GM19023 (cell line): ENCODE data around the gene THRB.

Experiments used
- ATAC-seq: cut with Tn5 transposase; IDR thresholded peaks from one replicate; pipeline ENCODE4 v1.9.1; 2021; ENCODE audit warnings: mild to moderate bottlenecking, moderate library complexity; ENCODE audit not compliant: unreplicated experiment

Gene THRB

DNA sequence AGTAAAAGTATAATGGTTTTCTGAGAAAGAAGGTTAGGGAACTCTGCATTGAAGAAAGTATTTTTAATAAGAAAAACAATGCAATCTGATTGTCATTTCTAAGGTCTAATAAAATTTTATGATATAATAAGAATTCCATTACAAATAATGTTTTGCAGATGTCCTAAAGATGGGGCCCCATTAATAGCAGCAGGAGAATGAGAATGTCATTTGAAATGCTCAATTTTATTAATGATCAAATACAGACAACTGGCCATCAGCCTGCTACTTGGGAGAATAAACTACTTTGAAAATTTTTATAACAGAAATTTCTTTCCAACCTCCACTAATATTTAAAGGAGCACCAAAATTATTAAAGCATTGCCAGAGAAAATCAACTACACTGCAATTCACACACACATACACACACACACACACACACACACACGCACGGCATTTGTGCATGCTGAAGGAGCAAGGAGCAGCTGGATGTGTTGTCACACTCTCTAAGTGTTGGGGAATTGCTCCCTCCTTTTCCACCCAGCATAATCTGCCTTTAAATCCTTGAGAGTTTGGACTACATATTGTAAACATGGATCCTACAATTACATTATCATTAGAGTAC is 109.5 kb downstream of the THRB start:
- no peak for ATAC-seq

GRCh38 chr3:24382647-24383046 is 112.0 kb downstream of the THRB start:
- no peak for ATAC-seq

DNA sequence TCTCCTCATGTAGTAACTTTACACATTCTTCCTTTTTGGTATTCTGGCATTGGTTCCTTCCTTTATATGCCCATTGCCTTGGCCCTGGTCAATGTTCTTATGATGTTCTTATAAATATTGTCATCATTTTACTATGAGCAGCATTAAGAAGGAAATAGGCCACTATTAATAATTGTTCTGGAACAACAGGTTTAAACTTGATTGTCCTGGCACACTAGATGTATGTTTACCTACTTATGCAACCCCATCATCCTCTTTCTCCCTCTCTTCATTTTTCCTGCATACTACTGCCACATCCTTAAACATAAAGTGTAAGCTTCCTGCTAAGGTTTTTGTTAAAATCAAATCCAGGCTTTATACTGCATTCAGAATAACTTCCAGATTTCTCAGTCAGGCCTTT is 114.7 kb downstream of the THRB start:
- ATAC-seq, result no peak

GRCh38 chr3:24378313-24378712 is 116.3 kb downstream of the THRB start:
- no peak for ATAC-seq

DNA sequence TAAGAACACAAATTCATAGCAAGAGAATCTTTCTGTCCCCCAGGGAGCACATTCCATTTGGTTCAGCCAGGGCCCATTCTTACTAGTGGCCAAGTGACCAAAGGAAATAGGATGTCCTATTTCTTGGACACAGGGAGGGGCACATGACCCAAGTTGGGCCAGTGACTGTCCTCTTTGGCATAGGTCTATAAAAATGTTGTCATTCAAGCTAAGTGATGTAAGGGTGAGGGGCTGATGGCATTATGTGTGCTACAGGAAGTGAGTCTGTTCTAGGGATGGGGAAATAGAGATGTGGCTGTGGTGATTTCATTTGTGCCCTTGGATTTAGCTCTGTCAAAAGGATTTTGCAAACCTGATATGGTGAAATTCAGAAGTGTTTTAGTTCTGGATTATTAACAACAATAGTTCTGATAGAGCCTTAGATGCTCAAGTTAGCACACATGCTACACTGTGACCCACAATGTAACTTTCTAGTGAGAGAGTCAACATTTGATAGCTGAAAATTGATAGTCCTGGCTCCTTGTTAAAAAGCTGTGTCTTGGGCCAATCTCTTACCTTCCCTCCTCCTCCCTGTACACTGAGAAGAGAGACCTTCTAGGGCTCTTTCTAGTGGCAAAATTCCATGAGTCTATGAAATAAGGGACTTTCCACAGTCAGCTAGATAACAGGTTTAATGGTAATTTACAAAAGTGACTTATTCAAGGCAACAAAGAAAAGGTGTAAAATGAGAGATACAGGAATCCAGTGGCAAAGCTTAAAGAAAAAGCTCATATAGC is 117.2 kb downstream of the THRB start:
- no peak for ATAC-seq

DNA sequence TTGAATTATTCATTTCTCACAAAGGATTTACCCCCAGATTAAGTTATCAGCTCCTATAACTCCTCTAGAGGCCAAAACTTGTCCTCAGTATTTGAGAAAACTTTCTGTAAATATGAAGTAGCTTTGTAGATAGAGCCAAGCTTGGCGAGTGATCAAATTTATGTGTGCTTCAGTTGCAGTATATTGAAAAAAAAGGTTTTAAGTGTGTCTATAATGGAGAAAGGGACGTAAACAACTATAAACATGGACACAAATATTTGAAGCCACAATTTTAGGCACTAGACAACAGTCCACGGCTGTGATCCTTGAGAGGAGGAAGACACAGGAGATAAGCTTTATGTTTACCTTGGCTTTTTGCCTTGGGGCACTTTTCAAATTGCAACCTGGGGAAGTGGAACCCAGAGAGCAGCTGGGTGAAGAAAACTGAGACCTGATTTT is 118.7 kb downstream of the THRB start:
- ATAC-seq, result no peak

DNA sequence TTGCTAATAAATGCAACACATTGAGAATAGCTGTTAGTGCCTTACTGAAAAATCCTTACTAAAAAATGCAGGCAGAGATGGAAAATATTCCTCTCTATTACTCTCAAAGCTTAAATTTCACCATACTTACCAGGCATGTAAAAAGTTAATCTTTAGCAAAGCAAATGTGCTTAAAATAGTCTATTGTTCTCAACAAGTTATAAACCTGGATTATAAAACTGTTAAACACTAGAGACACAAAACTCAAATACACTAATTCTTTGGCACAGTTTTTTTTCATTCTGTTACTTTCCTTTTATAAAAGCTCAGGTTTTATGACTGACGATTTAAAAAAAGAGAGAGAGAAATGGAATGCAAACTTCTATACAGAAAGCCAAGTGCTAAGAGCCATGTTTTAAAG is 119.8 kb downstream of the THRB start:
- no peak for ATAC-seq

- no peak for ATAC-seq
Measured at GRCh38 chr3:24373198-24373959, 121.3 kb downstream of the THRB start.

DNA sequence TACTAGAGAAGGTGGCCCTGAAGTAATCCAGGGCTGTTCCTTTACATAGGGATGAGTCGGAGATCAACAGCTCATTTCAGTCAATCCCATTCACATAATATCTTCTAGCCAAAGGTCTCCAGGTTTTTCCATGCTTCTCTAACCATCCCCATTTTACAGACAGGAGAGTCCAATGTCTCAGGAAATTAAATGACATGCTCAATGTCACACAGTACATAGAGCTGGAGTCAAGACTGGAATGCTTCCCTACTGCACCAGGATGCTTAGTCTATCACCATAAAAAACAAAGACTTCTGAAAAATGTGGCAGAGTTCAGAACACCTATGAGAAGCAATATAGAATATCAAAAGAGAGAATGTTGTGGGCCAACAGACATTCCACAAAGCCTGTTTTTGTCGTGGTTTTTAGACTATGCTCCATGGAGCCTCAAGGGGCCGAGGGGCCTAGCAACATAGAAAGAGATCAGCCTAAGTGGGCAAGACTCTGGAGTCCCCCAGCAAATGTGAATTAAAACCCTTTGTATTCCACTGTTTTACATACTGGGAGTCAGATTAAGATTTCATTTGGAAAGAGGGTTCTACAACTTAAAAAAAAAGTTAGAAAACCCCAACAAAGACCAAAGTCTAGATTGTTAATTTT is 122.0 kb downstream of the THRB start:
- ATAC-seq, result no peak

- ATAC-seq, result no peak
Measured at GRCh38 chr3:24370352-24371090, 124.1 kb downstream of the THRB start.

DNA sequence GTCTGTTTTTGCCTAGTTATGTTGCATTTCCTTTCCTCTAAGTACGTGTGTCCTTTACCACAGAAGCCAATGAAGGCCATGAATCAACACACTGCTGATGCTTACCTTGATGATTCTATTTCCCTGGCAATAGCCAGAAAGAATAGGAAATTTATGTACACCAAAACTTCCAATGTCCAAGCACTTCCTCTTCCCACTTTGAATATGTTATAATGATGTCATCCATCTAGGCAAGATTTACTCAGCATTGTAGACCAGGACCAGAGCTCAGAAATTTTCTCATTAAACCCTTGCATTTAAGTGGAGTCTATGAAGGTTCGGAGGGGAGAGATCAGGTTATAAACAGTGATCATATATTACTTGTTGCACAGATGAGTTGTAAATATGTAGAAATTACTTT is 126.0 kb downstream of the THRB start:
- ATAC-seq, result no peak

GRCh38 chr3:24367664-24368264 is 126.9 kb downstream of the THRB start:
- no peak for ATAC-seq

DNA sequence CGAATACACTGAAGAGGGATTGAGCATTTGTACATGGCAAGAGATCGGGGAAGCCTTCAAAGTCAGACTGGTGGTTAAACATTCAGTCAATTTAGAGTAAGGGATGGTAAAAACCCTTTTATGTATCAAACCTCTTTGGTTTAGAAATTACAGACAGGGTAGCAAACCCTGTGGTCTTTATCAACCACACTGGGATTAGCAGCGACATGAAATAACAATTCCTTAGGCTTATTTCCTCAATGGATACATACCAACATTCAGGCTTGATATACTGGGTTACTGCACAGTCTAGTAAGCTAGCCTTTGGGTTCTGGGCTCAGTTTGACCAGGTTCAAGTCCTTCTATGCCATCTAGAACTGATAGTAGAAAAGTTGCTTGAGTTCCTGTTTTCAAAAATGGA is 127.4 kb downstream of the THRB start:
- no peak for ATAC-seq

GRCh38 chr3:24365168-24365567 is 129.5 kb downstream of the THRB start:
- no peak for ATAC-seq

GRCh38 chr3:24364359-24364758 is 130.3 kb downstream of the THRB start:
- no peak for ATAC-seq

GRCh38 chr3:24363242-24363641 is 131.4 kb downstream of the THRB start:
- no peak for ATAC-seq

GRCh38 chr3:24361623-24362022 is 133.0 kb downstream of the THRB start:
- no peak for ATAC-seq

- ATAC-seq, result no peak
Measured at GRCh38 chr3:24360957-24361356, 133.7 kb downstream of the THRB start.

DNA sequence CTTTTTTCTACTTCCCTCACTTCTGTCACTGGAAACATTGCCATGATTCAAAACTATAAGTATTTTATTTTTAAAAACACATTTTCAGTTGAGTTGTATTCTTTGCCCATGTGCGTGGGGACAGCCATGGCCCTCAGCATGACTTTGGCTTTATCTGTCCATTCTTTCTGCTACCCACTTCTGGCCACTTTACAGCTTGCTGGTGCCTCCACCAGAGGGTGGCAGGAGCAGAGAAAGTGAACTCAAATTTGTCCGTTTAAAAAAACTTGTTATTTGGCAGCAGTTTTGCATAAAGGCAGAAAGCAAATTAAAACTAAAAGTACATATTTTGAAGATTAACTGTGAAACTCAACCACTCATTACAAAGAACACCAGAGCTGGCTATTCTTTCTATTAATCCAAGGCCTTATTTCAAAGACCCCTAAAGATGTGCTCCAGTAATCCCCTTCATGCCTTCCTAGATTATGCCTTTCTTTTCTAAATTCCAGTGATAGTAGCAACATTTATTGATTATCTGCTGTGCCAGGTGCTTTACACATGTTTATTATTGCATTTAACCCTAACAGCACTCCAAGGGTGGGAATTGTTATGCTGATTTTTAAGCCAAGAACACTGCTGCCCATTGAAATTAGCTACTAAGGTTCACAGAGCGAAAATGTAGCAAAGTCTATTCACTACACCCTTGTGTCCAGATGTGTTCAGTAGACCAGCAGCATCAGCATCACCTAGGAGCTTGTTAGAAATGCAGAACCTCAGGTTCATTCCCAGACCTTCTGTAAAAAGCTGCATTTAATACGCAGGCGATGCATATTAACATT is 134.8 kb downstream of the THRB start:
- no peak for ATAC-seq

DNA sequence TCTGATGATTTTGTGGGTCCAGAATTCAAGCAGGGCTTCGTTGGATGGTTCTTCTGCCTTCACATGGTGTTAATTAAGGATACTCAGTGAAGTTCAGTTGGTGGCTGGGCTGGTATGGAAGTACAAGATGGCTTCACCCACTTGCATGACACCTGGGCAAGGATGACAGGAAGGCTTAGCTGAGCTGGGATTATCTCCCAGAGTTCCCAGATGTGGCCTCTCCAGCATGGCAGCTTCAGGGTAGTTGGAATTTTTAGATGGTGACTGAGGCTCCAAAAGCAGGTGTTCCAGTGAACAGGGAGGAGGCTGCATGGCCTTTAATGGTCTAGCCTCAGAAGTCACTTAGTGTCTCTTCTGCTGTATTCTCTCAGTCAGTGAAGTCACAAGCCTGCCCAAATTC is 135.5 kb downstream of the THRB start:
- no peak for ATAC-seq
